K562 (cell line): ENCODE measurements around the gene BCAS3. TPM values are rescaled to one million over a fixed set of nuclear protein-coding genes. Genes with fewer than 3 reads are reported as not detected.

Source experiments
- ATAC-seq: fragments of 200-7000 bp; cut with Tn5 transposase; 3 replicates; pipeline ENCODE4 v1.9.1; 2020; ENCODE audit warnings: moderate library complexity
- BruUV-seq: library from RNA; stranded (reverse); fragments of 400-500 nt; replicated peaks from 2 replicates; lab custom pipeline; 2021; lab: Mats Ljungman, UMichigan
- CTCF ChIA-PET: fragments of 300-600 bp; formaldehyde crosslinking; extraction: SDS; loops from one replicate; lab custom pipeline; 2021; ENCODE audit warnings: low intra/inter-chr PET ratio; lab: Yijun Ruan, JAX
- POLR2A ChIA-PET: fragments of 300-600, 350-650 bp; sonication (Branson Sonifier 250); formaldehyde crosslinking; extraction: SDS; loops from one replicate; lab custom pipeline; 2021; ENCODE audit warnings: antibody characterized with exemption, inconsistent platforms; lab: Yijun Ruan, JAX
- DNase-seq, 4 experiments: peaks; one replicate each; pipeline versions ENCODE4 v3.0.0 to v3.0.0-alpha.2; 2011 to 2018; ENCODE audit warnings: low spot score in 3 of 4, mixed read lengths in 3 of 4; ENCODE audit errors: extremely low read depth in 1 of 4
- FAIRE-seq: peaks from 2 replicates; lab custom pipeline; 2011; peaks lifted over from hg19 to GRCh38; lab: Jason Lieb, UNC
- H2AFZ ChIP-seq: 2 replicates; pipeline ENCODE4 v1.6.0; 2011; ENCODE audit warnings: low read depth, low read length, control low read depth, inconsistent platforms
- H3K27ac ChIP-seq: fragments of 200-600 bp; 3 replicates; pipeline ENCODE4 v1.8.0; 2011; ENCODE audit warnings: low read depth, mild to moderate bottlenecking, control low read depth, inconsistent platforms, low read length, moderate library complexity, mixed read lengths; ENCODE audit errors: extremely low read depth
- H3K27me3 ChIP-seq, 2 experiments: fragments of 300-600 bp in 1 of 2; 2 replicates in 1 of 2; 3 replicates in 1 of 2; pipeline versions ENCODE4 v1.6.0 to v1.8.0; 2011; ENCODE audit warnings: inconsistent platforms in 2 of 2, low read length in 2 of 2, mild to moderate bottlenecking in 1 of 2, mixed read lengths in 1 of 2, moderate library complexity in 1 of 2; ENCODE audit not compliant: control insufficient read depth in 2 of 2, insufficient read depth in 2 of 2
- H3K36me3 ChIP-seq: fragments of 300-600 bp; 3 replicates; pipeline ENCODE4 v1.8.0; 2011; ENCODE audit warnings: mild to moderate bottlenecking, low read length, inconsistent platforms; ENCODE audit not compliant: control insufficient read depth, insufficient read depth
- H3K4me1 ChIP-seq, 2 experiments: fragments of 200-600 bp in 1 of 2; replicated peaks in 1 of 2; 2 replicates in 1 of 2; 3 replicates in 1 of 2; pipeline versions ENCODE4 v1.5.1 to v1.8.0; 2011; ENCODE audit warnings: inconsistent platforms in 2 of 2, low read length in 2 of 2, mild to moderate bottlenecking in 1 of 2, mixed read lengths in 1 of 2, moderate library complexity in 1 of 2; ENCODE audit not compliant: control insufficient read depth in 2 of 2, insufficient read depth in 2 of 2
- H3K4me2 ChIP-seq: 2 replicates; pipeline ENCODE4 v1.6.1; 2011; ENCODE audit warnings: low read length, control low read depth, inconsistent platforms, mixed read lengths; ENCODE audit not compliant: insufficient read depth
- H3K4me3 ChIP-seq: fragments of 200-600 bp; sonication (generic), shearing (Covaris generic); 2 replicates; pipeline ENCODE4 v1.5.1; 2016; ENCODE audit warnings: control low read depth, inconsistent platforms
- H3K79me2 ChIP-seq: fragments of 200-600 bp; 3 replicates; pipeline ENCODE4 v1.8.0; 2011; ENCODE audit warnings: low read length, inconsistent platforms; ENCODE audit not compliant: control insufficient read depth, insufficient read depth
- H3K9ac ChIP-seq, 2 experiments: 2 replicates each; pipeline versions ENCODE4 v1.6.0 to v1.6.1; 2011; ENCODE audit warnings: low read depth in 2 of 2, low read length in 2 of 2, control low read depth in 1 of 2, inconsistent platforms in 1 of 2, mild to moderate bottlenecking in 1 of 2, mixed read lengths in 1 of 2; ENCODE audit not compliant: insufficient read depth in 1 of 2
- H3K9me1 ChIP-seq: one replicate; pipeline ENCODE4 v1.6.0; 2011; ENCODE audit warnings: inconsistent platforms, mild to moderate bottlenecking, low read length, moderate library complexity; ENCODE audit not compliant: control insufficient read depth, insufficient read depth
- H3K9me3 ChIP-seq: replicated peaks from 2 replicates; pipeline ENCODE4 v1.5.1; 2011; ENCODE audit warnings: low read depth, low read length, inconsistent platforms; ENCODE audit not compliant: control insufficient read depth, insufficient read depth
- H4K20me1 ChIP-seq: replicated peaks from 2 replicates; pipeline ENCODE4 v1.6.1; 2011; ENCODE audit warnings: low read length, inconsistent platforms, mixed read lengths; ENCODE audit not compliant: control insufficient read depth, insufficient read depth
- ELF1 ChIP-seq: fragments of 200-800 bp; sonication (Bioruptor generic); IDR thresholded peaks from 2 replicates; pipeline ENCODE4 v1.6.1; 2016; ENCODE audit warnings: missing genetic modification characterization, missing compliant biosample characterization
- HDAC6 ChIP-seq: IDR thresholded peaks from 2 replicates; pipeline ENCODE4 v1.6.1; 2012; ENCODE audit warnings: low read depth, mild to moderate bottlenecking, control low read depth, inconsistent platforms, low read length, moderate library complexity
- KAT2B ChIP-seq: IDR thresholded peaks from one replicate; pipeline ENCODE4 v1.6.1; 2012; ENCODE audit warnings: low read depth, mild to moderate bottlenecking, control low read depth, inconsistent platforms, low read length, moderate library complexity
- PTRF ChIP-seq: fragments of 450-650 bp; IDR thresholded peaks from 2 replicates; pipeline ENCODE4 v1.6.1; 2016; ENCODE audit warnings: mild to moderate bottlenecking, missing genetic modification characterization, missing compliant biosample characterization
- RB1 ChIP-seq: fragments of 450-650 bp; IDR thresholded peaks from 2 replicates; pipeline ENCODE4 v1.6.1; 2017; ENCODE audit warnings: low read depth, mild to moderate bottlenecking
- SOX6 ChIP-seq: fragments of 450-650 bp; IDR thresholded peaks from 2 replicates; pipeline ENCODE4 v1.6.1; 2014; ENCODE audit warnings: mild to moderate bottlenecking
- SRSF9 ChIP-seq: fragments of 200-400 bp; formaldehyde crosslinking; IDR thresholded peaks from 2 replicates; pipeline ENCODE4 v1.6.1; 2017; ENCODE audit warnings: low read depth, low read length, borderline replicate concordance
- SUPT5H ChIP-seq: fragments of 450-650 bp; IDR thresholded peaks from 2 replicates; pipeline ENCODE4 v1.6.1; 2016
- ZNF324 ChIP-seq: fragments of 250-450 bp; sonication (Bioruptor Pico); IDR thresholded peaks from 2 replicates; pipeline ENCODE4 v1.4.0; 2020; ENCODE audit warnings: mild to moderate bottlenecking
- ZNF668 ChIP-seq: fragments of 250-450 bp; sonication (Bioruptor Pico); IDR thresholded peaks from 2 replicates; pipeline ENCODE4 v1.8.0; 2022; ENCODE audit warnings: mild to moderate bottlenecking, inconsistent platforms
- WGBS: fragments of 100-300 bp; shearing (Covaris generic); methylation state at CpG from one replicate; pipeline ENCODE4 v1.1.6; 2016; ENCODE audit warnings: low coverage, mixed read lengths; ENCODE audit not compliant: insufficient coverage; ENCODE audit errors: missing lambda C conversion rate; 5-methylcytosine and 5-hydroxymethylcytosine counted together
- in situ Hi-C: fragments of 300-500 bp; cut with MboI; formaldehyde crosslinking; loops from 4 replicates; pipeline ENCODE4 v1.15.0; 2018; ENCODE audit warnings: inconsistent platforms, mixed read lengths
- intact Hi-C: fragments of 100-400 bp; cut with micrococcal nuclease; formaldehyde crosslinking; loops from 2 replicates; pipeline ENCODE4 v1.14.2; 2022
- polyA plus RNA-seq, 8 experiments: library from polyadenylated mRNA; depleted of rRNA in 4 of 8; stranded (reverse) in 5 of 8; unstranded in 3 of 8; fragments of >200 nt; fragmentation: Nextera tagmentation in 2 of 8; fragmentation: Illumina TruSeq in 1 of 8; extraction: Ambion mirVana in 2 of 8; extraction: Trizol in 1 of 8; gene quantifications; 2 replicates each; pipeline versions ENCODE4 v1.2.1 to v1.2.3, GENCODE V29; 2011 to 2014; ENCODE audit warnings: inconsistent platforms in 1 of 8, missing spikeins in 1 of 8
- total RNA-seq, 7 experiments: library from RNA; depleted of rRNA in 6 of 7; stranded (reverse); fragments of >200 nt in 6 of 7; fragmentation: Illumina TruSeq in 2 of 7; extraction: Trizol in 2 of 7; gene quantifications; 2 replicates each; pipeline versions ENCODE4 v1.2.1 to v1.2.3, GENCODE V29; 2011 to 2021; ENCODE audit warnings: low replicate concordance in 1 of 7
- TF ChIP-seq, protein P1 (sequence below): fragments of 450-650 bp; conservative IDR thresholded peaks from 2 replicates; pipeline ENCODE4 v1.6.1; 2016; ENCODE audit warnings: missing genetic modification characterization, low read depth, mild to moderate bottlenecking, missing compliant biosample characterization, moderate library complexity
- TF ChIP-seq, protein P2 (sequence below): fragments of 250-450 bp; sonication (Bioruptor Pico); IDR thresholded peaks from 2 replicates; pipeline ENCODE4 v1.5.0; 2021
- TF ChIP-seq, protein P3 (sequence below): sonication (generic); formaldehyde crosslinking; IDR thresholded peaks from 2 replicates; pipeline ENCODE4 v1.5.0; 2020; ENCODE audit warnings: missing genetic modification reagents
- TF ChIP-seq, protein P4 (sequence below): fragments of 450-650 bp; IDR thresholded peaks from 2 replicates; pipeline ENCODE4 v1.6.1; 2018; ENCODE audit not compliant: partially characterized antibody
- TF ChIP-seq, protein P5 (sequence below): fragments of 250-450 bp; sonication (Bioruptor Pico); IDR thresholded peaks from 2 replicates; pipeline ENCODE4 v1.4.0; 2020; ENCODE audit warnings: mild to moderate bottlenecking, moderate library complexity, borderline replicate concordance

The BCAS3 gene
- total and polyA plus RNA-seq, 9 of the 15 experiments (the other 6 are each of a cell fraction or from before 2014, with no cell fraction given) = 1.9 to 5.5 (median 3.5) TPM

DNA sequence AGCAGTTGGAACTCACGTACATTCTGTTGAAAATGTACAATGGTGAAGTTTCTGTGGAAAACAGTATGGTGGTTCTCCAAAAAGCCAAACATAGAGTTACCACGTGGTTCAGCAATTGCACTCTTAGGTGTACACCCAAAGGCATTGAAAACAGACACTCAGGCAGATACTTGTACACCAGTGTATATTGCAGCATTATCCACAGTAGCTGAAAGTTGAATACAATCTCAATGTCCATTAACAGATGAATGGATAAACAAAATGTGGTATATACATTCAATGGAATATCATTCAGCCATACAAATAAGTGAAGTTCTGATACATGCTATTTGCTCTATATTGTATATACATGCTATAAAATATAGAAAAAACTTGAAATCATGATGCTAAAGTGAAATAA lies 745.2 kb downstream of the BCAS3 start:
- Histone ChIP-seq H3K9me3 (no peaks in the 10 kb centered on the region), H3K27me3 (peaks cover 7 to 28% of the 10 kb centered on the region in 2 experiments; a peak in 4 of 5 replicates), H3K9ac (no peak overlapping the region), H4K20me1 (no peaks in the 10 kb centered on the region), H3K36me3 (no peaks in the 10 kb centered on the region), H3K79me2 (no peaks in the 10 kb centered on the region), H2AFZ (no peak overlapping the region), H3K4me1 (no peaks in the 10 kb centered on the region), H3K9me1 (no peaks in the 10 kb centered on the region), H3K4me3 (no peak overlapping the region), H3K4me2 (no peak overlapping the region), H3K27ac (no peak overlapping the region)
- WGBS = 0% methylated on average over 2 of the region's 2 CpGs
- DNase-seq = no peak
- POLR2A ChIA-PET = no interaction called here
- CTCF ChIA-PET = no interaction called here
- no peak for ATAC-seq
- in situ Hi-C loops (loop anchor here (5.0 to 10.0 kb wide), 2 partner anchors 129 to 422 kb away; no protein-coding TSS in a partner anchor), intact Hi-C loops (no loop called here)
- no peak for FAIRE-seq
- no TSS peak for BruUV-seq
- TF ChIP-seq KAT2B (no peak), ZNF668 (no peak), SOX6 (no peak), ZNF324 (no peak), PTRF (tag) (no peak), ELF1 (tag) (no peak), SRSF9 (no peak), SUPT5H (no peak), HDAC6 (no peak), RB1 (no peak)
- TF ChIP-seq, protein P1, sequence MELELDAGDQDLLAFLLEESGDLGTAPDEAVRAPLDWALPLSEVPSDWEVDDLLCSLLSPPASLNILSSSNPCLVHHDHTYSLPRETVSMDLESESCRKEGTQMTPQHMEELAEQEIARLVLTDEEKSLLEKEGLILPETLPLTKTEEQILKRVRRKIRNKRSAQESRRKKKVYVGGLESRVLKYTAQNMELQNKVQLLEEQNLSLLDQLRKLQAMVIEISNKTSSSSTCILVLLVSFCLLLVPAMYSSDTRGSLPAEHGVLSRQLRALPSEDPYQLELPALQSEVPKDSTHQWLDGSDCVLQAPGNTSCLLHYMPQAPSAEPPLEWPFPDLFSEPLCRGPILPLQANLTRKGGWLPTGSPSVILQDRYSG (tag) = no peak
- TF ChIP-seq, protein P2, sequence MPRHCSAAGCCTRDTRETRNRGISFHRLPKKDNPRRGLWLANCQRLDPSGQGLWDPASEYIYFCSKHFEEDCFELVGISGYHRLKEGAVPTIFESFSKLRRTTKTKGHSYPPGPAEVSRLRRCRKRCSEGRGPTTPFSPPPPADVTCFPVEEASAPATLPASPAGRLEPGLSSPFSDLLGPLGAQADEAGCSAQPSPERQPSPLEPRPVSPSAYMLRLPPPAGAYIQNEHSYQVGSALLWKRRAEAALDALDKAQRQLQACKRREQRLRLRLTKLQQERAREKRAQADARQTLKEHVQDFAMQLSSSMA = no peak
- TF ChIP-seq, protein P3, sequence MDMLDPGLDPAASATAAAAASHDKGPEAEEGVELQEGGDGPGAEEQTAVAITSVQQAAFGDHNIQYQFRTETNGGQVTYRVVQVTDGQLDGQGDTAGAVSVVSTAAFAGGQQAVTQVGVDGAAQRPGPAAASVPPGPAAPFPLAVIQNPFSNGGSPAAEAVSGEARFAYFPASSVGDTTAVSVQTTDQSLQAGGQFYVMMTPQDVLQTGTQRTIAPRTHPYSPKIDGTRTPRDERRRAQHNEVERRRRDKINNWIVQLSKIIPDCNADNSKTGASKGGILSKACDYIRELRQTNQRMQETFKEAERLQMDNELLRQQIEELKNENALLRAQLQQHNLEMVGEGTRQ = no peak
- TF ChIP-seq, protein P4, sequence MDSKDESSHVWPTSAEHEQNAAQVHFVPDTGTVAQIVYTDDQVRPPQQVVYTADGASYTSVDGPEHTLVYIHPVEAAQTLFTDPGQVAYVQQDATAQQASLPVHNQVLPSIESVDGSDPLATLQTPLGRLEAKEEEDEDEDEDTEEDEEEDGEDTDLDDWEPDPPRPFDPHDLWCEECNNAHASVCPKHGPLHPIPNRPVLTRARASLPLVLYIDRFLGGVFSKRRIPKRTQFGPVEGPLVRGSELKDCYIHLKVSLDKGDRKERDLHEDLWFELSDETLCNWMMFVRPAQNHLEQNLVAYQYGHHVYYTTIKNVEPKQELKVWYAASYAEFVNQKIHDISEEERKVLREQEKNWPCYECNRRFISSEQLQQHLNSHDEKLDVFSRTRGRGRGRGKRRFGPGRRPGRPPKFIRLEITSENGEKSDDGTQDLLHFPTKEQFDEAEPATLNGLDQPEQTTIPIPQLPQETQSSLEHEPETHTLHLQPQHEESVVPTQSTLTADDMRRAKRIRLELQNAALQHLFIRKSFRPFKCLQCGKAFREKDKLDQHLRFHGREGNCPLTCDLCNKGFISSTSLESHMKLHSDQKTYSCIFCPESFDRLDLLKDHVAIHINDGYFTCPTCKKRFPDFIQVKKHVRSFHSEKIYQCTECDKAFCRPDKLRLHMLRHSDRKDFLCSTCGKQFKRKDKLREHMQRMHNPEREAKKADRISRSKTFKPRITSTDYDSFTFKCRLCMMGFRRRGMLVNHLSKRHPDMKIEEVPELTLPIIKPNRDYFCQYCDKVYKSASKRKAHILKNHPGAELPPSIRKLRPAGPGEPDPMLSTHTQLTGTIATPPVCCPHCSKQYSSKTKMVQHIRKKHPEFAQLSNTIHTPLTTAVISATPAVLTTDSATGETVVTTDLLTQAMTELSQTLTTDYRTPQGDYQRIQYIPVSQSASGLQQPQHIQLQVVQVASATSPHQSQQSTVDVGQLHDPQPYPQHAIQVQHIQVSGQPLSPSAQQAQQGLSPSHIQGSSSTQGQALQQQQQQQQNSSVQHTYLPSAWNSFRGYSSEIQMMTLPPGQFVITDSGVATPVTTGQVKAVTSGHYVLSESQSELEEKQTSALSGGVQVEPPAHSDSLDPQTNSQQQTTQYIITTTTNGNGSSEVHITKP = no peak
- TF ChIP-seq, protein P5, sequence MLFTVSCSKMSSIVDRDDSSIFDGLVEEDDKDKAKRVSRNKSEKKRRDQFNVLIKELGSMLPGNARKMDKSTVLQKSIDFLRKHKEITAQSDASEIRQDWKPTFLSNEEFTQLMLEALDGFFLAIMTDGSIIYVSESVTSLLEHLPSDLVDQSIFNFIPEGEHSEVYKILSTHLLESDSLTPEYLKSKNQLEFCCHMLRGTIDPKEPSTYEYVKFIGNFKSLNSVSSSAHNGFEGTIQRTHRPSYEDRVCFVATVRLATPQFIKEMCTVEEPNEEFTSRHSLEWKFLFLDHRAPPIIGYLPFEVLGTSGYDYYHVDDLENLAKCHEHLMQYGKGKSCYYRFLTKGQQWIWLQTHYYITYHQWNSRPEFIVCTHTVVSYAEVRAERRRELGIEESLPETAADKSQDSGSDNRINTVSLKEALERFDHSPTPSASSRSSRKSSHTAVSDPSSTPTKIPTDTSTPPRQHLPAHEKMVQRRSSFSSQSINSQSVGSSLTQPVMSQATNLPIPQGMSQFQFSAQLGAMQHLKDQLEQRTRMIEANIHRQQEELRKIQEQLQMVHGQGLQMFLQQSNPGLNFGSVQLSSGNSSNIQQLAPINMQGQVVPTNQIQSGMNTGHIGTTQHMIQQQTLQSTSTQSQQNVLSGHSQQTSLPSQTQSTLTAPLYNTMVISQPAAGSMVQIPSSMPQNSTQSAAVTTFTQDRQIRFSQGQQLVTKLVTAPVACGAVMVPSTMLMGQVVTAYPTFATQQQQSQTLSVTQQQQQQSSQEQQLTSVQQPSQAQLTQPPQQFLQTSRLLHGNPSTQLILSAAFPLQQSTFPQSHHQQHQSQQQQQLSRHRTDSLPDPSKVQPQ (CRISPR knock-in tag) = no peak
